Esophagus muscularis mucosa (tissue), 4 donors: Measurements from ENCODE around the gene NIBAN1.

Experiments
- CTCF ChIP-seq, 3 experiments: fragments of 200-600 bp in 2 of 3; fragments of 450-650 bp in 1 of 3; sonication (generic) in 2 of 3; IDR thresholded peaks; one replicate each; pipeline ENCODE4 v1.5.1; 2017 to 2019; ENCODE audit warnings: antibody characterized with exemption in 3 of 3, mild to moderate bottlenecking in 2 of 3, moderate library complexity in 1 of 3
- EP300 ChIP-seq: sonication (generic); formaldehyde crosslinking; IDR thresholded peaks from one replicate; pipeline ENCODE4 v1.6.1; 2017; ENCODE audit warnings: antibody characterized with exemption
- POLR2A ChIP-seq: fragments of 450-650 bp; IDR thresholded peaks from one replicate; pipeline ENCODE4 v1.6.1; 2017; ENCODE audit warnings: antibody characterized with exemption, moderate library complexity, mild to moderate bottlenecking, low read depth
- POLR2AphosphoS5 ChIP-seq, 2 donors: sonication (generic); formaldehyde crosslinking; IDR thresholded peaks; one replicate each; pipeline ENCODE4 v1.6.1; 2017; ENCODE audit warnings: antibody characterized with exemption in 2 of 2

GRCh38 chr1:184994301-184994700, 20.0 kb upstream of the NIBAN1 start:
- no peak for TF ChIP-seq POLR2AphosphoS5 (IDR thresholded peaks at IDR 0.05)
- TF ChIP-seq POLR2A, result no peak
- no peak for TF ChIP-seq CTCF (IDR thresholded peaks at IDR 0.05)
- no peak for TF ChIP-seq EP300
